ENCODE data around the gene ABCA5. TPM values are rescaled to one million over a fixed set of nuclear protein-coding genes. Genes with fewer than 3 reads are reported as not detected.

Gene ABCA5
- total RNA-seq, 4 donors from 2014 or later, result 36.9 to 63.3 (median 46.5) TPM

DNA sequence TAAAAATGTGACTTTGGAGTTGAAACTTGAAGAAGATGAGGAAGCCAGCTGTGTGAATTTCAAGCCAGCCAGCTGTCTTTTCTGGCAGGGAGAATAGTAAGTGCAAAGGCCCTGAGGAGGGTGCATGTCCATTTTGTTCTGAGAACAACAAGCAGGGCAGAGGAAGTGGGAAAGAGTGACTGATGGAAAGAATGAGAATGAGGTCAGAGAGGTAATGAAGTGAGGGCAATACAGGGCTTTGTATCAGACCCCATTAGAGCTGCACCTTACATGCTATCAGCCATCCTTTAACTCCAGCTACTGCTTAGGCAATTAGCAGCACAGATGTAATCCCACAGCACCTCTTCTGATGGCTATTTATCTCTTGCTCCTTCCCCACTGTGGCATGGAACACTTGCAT lies 34.2 kb upstream of the ABCA5 start:
- DNase-seq (ENCODE audit: low spot score in 2 of 2), result no peak
- intact Hi-C loops (cut with DNase I; ENCODE audit: low total_unique reads), result no loop called here
- TF ChIP-seq POLR2A (IDR thresholded peaks at IDR 0.05) (no peak), CTCF (IDR thresholded peaks at IDR 0.05) (no peak)
- H3K4me3 ChIP-seq (ENCODE audit: low read depth, poor library complexity, severe bottlenecking), result no peak overlapping the region

DNA sequence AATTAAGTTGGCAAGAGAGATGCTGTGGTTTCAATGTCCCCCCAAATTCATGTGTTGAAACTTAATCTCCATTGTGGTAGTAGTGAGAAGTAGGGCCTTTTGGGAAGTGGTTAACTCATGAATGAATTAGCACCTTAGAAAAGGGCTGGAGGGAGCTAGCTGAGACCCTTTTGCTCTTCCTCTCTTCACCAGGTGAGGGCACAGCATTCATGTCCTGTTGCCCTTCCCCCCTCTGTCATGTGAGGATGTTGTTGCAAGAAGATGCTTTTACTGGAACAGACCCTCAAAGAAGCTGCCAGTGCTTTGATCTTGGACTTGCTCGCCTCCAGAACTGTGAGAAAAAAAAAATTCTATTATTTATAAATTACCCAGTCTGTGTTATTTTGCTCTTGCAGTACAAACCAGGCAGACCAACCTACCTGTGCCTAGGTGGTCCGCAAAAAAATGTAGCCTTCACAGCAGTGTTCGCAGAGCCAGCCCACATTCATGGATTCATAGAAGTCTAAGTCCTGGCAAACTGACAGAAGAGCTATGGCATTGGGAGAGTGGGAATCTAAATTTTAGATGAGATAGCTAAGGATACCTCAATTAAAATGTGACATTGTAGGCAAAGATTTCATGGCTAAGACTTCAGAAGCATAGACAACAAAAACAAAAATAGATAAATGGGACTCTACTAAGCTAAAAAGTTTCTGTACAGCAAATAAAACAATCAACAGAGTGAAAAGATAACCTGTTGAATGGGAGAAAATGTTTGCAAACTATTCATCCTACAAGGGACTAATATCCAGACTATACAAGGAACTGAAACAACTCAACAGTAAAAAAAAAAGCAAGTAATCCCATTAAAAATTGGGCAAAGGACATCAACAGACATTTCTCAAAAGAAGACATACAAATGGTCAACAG lies 32.0 kb upstream of the ABCA5 start:
- intact Hi-C loops (cut with DNase I; ENCODE audit: low total_unique reads), result no loop called here
- 74 to 81% methylated on average over 3 of the region's 3 CpGs for WGBS, 2 donors
- TF ChIP-seq POLR2A (IDR thresholded peaks at IDR 0.05) (no peak), CTCF (IDR thresholded peaks at IDR 0.05) (no peak)
- no peak overlapping the region for H3K4me3 ChIP-seq (ENCODE audit: low read depth, poor library complexity, severe bottlenecking)
- no peak for DNase-seq (ENCODE audit: low spot score in 2 of 2)

DNA sequence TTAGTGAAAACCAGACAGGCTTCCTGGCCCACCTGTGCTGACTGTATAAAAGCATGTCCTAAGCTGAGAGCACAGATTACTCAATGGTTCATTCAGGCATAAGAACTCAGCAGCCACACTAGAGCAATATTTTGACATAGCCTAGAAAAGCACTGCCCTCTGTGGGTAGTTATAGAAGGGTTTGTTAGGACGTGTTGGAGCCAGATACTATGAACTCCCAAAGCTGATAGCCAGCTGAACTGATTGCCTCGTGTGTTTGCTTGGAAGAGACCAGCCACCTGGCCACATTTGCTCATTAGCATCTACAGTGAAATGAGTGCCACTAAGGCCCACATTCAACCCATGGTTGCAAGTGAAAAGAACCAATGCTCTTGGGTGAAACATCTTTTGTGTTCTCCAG lies 30.8 kb upstream of the ABCA5 start:
- DNase-seq (ENCODE audit: low spot score in 2 of 2), result no peak
- TF ChIP-seq POLR2A (IDR thresholded peaks at IDR 0.05) (no peak), CTCF (IDR thresholded peaks at IDR 0.05) (no peak)
- H3K4me3 ChIP-seq (ENCODE audit: low read depth, poor library complexity, severe bottlenecking), result no peak overlapping the region
- 34 to 47% methylated on average over 2 of the region's 2 CpGs for WGBS, 2 donors
- intact Hi-C loops (cut with DNase I; ENCODE audit: low total_unique reads), result no loop called here

DNA sequence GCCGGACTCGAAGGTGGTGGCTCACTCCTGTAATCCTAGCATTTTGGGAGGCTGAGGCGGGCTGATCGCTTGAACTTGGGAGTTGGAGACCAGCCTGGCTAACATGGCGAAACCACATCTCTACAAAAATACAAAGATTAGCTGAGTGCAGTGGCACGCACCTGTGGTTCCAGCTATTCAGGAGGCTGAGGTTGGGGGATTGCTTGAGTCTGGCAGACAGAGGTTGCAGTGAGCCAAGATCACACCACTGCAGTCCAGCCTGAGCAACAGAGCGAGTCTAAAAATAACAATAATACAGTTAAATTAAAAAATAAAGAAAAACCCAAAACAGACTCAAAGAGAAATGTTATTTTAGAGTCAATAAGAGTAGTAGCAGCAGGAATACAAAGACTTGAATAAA lies 29.7 kb upstream of the ABCA5 start:
- intact Hi-C loops (cut with DNase I; ENCODE audit: low total_unique reads), result no loop called here
- no peak overlapping the region for H3K4me3 ChIP-seq (ENCODE audit: low read depth, poor library complexity, severe bottlenecking)
- TF ChIP-seq CTCF (IDR thresholded peaks at IDR 0.05) (no peak), POLR2A (IDR thresholded peaks at IDR 0.05) (no peak)
- 96% methylated on average over 7 of the region's 7 CpGs for WGBS, 2 donors
- no peak for DNase-seq (ENCODE audit: low spot score in 2 of 2)

- TF ChIP-seq CTCF (IDR thresholded peaks at IDR 0.05), result no peak
- no peak for TF ChIP-seq POLR2A (IDR thresholded peaks at IDR 0.05)
- no peak for DNase-seq (ENCODE audit: low spot score in 2 of 2)
- intact Hi-C loops (cut with DNase I; ENCODE audit: low total_unique reads), result no loop called here
- WGBS, 2 donors, result 57 to 61% methylated on average over 4 of the region's 4 CpGs
- H3K4me3 ChIP-seq (ENCODE audit: low read depth, poor library complexity, severe bottlenecking), result no peak overlapping the region
These were observed 24.0 kb upstream of the ABCA5 start for GRCh38 chr17:69350911-69351310.

DNA sequence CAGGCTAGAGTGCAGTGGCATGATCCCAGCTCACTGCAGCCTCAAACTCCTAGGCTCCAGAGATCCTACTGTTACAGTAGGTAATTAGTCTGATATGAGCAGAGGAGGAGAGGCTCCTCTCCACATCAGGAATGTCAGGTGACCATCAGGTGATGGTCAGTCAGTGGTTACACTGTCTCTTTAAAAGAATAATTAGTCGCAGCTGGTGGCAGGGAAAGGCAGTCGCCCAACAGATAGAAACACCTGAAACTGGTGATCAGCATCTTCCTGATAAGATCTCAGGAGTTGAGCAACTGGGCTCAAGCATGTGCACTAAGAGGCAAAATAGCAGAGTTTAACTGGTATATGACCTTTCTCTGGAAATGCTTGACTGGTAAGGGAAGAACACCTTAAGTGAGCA lies 21.5 kb upstream of the ABCA5 start:
- intact Hi-C loops (cut with DNase I; ENCODE audit: low total_unique reads), result no loop called here
- DNase-seq (ENCODE audit: low spot score in 2 of 2), result no peak
- 49 to 77% methylated on average over 2 of the region's 2 CpGs for WGBS, 2 donors
- TF ChIP-seq POLR2A (IDR thresholded peaks at IDR 0.05), result no peak
- TF ChIP-seq CTCF (IDR thresholded peaks at IDR 0.05), result no peak
- H3K4me3 ChIP-seq (ENCODE audit: low read depth, poor library complexity, severe bottlenecking), result no peak overlapping the region
